ENCODE results near the gene RNU6-9.

DNA sequence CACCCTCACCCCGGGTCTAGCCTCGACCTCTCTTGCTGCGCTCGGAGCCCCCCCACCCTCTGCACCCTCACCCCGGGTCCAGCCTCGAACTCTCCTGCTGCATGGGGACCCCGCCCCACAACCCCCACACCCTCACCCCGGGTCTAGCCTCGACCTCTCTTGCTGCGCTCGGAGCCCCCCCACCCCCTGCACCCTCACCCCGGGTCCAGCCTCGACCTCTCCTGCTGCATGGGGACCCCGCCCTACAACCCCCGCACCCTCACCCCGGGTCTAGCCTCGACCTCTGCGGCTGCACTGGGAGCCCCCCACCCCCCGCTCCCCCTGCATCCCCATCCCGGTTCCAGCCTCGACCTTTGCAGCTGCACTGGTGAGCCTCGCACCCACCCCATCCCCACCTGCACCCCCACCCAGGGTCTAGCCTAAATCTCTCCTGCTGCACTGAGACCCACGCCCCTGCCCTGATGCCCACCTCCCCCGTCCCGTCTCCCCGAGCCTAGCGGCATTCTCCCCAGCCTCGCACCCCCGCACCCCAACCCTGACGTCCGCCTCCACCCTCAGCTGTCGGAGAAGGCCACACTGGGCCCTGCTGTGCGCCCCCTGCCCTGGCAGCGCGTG, 32.0 kb upstream of the RNU6-9 start:
- TF ChIP-seq, protein P1, sequence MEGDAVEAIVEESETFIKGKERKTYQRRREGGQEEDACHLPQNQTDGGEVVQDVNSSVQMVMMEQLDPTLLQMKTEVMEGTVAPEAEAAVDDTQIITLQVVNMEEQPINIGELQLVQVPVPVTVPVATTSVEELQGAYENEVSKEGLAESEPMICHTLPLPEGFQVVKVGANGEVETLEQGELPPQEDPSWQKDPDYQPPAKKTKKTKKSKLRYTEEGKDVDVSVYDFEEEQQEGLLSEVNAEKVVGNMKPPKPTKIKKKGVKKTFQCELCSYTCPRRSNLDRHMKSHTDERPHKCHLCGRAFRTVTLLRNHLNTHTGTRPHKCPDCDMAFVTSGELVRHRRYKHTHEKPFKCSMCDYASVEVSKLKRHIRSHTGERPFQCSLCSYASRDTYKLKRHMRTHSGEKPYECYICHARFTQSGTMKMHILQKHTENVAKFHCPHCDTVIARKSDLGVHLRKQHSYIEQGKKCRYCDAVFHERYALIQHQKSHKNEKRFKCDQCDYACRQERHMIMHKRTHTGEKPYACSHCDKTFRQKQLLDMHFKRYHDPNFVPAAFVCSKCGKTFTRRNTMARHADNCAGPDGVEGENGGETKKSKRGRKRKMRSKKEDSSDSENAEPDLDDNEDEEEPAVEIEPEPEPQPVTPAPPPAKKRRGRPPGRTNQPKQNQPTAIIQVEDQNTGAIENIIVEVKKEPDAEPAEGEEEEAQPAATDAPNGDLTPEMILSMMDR (IDR thresholded peaks at IDR 0.05) = no peak
- no peak for TF ChIP-seq POLR2A (IDR thresholded peaks at IDR 0.05)

Measured in gastroesophageal sphincter (tissue), 3 donors.